ENCODE measurements around the gene ACTN1. TPM values are rescaled to one million over a fixed set of nuclear protein-coding genes. Genes with fewer than 3 reads are reported as not detected.

The ACTN1 gene
- total RNA-seq, 1 experiment from 2014 or later: 231 TPM

DNA sequence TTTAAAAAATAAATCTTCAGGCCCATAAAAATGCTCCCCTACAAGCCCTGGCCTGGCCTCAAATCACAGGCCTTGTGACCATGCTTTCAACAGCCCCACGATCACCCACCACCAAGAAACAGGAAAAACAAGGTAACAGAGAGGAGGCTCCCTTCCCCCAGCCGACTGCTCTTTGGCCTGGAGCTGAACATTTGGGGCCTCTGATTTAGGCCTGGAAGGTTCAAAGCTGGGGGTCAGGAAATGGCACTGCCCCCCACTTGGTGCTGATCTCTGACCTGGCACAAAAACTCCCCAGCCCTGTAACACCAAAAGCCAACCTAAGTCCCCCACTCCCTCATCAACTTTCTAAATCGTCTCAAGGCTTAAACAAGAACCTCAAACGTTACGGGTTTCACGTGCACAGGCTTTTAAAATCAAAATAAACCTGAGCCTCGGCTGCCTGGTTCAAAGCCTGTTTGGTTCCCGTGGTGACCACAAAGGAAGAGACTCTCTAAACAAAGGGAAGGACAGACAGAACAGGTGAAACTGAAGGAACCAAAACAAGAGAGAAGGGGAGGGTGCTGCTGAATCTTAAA lies 9.0 kb downstream of the ACTN1 start:
- no peak for DNase-seq (ENCODE audit: low read depth)

- no peak for DNase-seq (ENCODE audit: low read depth)
Measured at GRCh38 chr14:68969278-68970033, 9.6 kb downstream of the ACTN1 start.

DNA sequence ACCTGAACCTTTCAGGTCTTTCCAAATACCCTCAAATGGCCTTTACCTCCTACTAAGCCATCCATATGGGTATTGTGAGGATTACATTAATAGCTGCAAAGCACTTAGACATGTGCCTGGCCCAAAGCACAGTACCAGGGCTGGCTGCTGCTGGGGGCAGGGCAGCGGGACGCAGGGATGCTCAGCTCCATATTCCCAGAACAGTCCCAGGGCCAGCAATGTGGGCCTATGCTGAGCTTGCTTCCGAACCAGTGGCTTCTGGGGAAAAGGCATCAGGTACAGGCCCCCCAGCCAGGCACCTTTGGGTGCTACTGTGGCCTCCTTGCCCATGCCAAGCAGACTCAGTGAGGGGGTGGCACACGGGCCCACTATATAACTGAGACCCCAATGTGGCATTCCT lies 10.4 kb downstream of the ACTN1 start:
- no peak for DNase-seq (ENCODE audit: low read depth)

DNA sequence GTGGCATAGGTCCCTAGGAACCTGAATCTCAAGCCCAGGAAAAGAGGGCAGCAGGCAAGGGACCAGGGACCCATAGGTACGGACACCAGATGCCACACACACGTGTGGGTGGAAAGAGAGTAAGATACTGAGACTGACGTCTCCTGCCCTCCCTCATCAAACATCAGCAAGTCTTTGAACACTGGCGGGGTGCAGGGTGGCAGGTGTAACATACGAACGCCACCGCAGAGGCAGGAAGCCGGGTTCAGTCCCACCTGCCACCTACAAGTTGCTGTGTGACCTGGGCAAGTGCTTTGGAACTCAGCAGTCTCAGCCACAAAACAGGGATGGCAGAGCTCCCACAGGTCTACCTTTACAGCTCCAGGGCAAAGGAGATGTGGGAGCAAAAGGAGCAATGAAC lies 11.1 kb downstream of the ACTN1 start:
- DNase-seq (ENCODE audit: low read depth): no peak

- no peak for DNase-seq (ENCODE audit: low read depth)
Measured at GRCh38 chr14:68967459-68967940, 11.6 kb downstream of the ACTN1 start.

DNA sequence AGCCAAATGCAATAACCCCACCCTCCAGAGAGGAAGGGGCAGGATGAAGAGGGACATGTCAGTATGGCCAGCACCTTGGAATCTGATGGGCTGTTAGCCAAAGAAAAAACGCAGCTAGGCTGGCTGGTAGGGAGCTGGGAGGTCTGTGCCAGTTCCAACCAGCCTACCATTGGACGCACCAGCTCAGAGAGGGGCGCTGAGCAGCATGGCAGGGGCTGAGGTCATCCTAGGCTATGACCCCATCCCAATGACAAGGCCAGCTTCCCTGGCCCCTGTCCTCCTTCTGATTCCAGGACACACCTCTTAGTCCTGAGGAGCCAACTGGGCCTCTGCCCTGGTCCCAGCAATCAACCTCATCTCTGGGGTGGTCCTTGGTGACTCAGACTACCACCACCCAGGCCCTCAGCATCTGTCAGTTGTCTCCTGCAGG lies 12.2 kb downstream of the ACTN1 start:
- DNase-seq (ENCODE audit: low read depth): peak; percentile 71

DNA sequence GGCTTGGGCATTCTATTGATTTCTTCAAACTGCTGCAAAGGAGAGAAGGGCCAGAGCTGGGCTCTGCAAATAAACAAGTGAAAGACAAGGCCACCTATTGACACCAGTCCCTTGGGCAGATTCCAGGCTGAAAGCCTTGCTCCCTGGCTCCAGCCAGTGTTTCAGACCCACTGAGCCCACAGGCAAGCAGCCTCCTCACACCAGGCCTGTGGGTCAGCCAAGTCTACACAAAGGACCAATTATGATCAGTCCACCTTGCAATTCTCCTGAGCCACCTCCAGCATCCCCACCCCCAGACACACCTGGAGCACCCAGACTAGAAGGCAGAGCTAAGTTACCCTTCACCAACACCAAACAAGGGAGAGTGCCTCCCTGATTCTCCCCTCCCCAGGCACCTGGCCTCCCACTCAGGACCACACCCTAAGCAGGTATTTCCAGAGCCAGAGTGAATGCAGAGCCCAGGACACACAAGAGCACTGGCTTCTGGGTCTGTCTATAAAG lies 13.8 kb downstream of the ACTN1 start:
- DNase-seq (ENCODE audit: low read depth): no peak

GRCh38 chr14:68964300-68965093 lies 14.6 kb downstream of the ACTN1 start:
- DNase-seq (ENCODE audit: low read depth): no peak

DNA sequence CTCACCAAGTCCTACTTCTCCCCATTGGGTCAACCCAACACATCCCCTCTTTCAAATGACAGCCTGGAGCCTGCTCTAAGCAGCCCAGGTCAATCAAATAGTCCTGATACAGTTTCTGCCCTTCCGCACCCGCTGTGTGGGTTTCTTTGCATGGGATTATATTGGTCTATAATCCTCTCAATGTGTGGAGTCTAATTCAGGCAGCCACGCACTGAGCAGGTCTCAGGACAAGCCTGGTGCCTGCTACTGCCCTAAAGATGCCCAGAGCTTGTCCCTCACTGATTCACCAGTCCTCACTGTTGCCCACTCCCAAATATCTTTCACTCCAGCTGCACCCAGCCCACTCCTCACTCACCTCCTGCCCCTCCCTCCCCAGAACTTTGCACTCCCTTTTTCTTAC lies 16.4 kb downstream of the ACTN1 start:
- no peak for DNase-seq (ENCODE audit: low read depth)

GRCh38 chr14:68961781-68962584 lies 17.1 kb downstream of the ACTN1 start:
- peak; percentile 83 for DNase-seq (ENCODE audit: low read depth)

- DNase-seq (ENCODE audit: low read depth): no peak
Measured at GRCh38 chr14:68961361-68961760, 17.7 kb downstream of the ACTN1 start.

DNA sequence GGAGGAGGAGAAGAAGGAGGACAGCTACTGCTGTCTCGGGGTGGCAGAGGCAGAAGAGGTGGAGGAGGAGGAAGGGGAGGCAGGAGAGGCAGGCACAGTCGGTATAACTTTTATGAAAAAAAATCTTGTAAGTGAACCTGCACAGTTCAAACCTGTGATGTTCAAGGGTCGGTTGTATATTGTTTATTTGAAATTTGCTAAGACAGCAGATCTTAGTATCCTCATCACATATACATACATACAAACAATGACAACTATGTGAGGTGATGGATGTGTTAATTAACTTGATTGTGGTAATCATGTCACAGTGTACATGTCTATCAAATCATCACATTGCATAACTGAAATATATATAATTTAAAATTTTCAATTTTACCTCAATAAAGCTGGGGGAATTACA lies 19.0 kb downstream of the ACTN1 start:
- DNase-seq (ENCODE audit: low read depth): no peak

DNA sequence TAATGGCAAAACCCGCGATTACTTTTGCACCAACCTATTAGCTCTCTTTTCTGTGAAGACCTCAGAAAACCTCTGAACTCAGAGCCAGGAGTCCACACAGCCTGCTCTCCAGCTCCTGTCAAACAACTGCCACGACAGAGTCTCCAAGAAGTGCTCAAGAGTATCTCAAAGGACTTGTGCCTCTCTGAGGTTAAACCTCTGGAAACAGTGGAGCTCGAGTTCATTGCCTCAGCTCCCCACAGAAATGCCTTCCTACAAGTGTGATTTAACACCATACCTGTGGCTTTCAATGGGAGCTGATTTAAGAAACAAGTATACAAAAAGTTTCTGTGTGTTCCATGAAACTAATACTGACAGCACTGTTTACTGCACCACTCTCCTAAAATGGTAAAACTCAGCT lies 20.1 kb downstream of the ACTN1 start:
- no peak for DNase-seq (ENCODE audit: low read depth)

GRCh38 chr14:68958553-68958952 lies 20.5 kb downstream of the ACTN1 start:
- DNase-seq (ENCODE audit: low read depth): peak; percentile 78

GRCh38 chr14:68957775-68958174 lies 21.3 kb downstream of the ACTN1 start:
- DNase-seq (ENCODE audit: low read depth): no peak

GRCh38 chr14:68956724-68957123 lies 22.4 kb downstream of the ACTN1 start:
- DNase-seq (ENCODE audit: low read depth): peak; percentile 92

DNA sequence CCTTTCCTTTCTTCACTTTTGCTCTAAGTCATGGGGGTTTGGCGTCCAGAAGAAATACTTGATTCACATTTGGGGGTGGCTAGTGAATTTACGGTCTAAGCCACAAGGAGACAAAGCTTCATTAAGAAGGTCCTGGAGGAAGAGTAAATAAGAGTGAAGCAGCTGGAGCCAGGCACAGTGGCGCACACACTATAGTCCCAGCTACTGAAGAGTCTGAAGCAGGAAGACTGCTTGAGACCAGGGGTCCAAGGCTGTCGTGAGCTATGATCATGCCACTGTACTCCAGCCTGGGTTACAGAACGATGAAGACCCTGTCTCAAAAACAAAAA lies 23.3 kb downstream of the ACTN1 start:
- no peak for DNase-seq (ENCODE audit: low read depth)

- peak; percentile 63 for DNase-seq (ENCODE audit: low read depth)
Measured at GRCh38 chr14:68955164-68955850, 23.8 kb downstream of the ACTN1 start.

- DNase-seq (ENCODE audit: low read depth): no peak
Measured at GRCh38 chr14:68953196-68953555, 25.9 kb downstream of the ACTN1 start.

GRCh38 chr14:68952531-68953195 lies 26.4 kb downstream of the ACTN1 start:
- DNase-seq (ENCODE audit: low read depth): peak; percentile 96
